HepG2 (cell line): ENCODE results near the gene GABBR2.

Experiments used
- CBX5 ChIP-seq: sonication (generic); formaldehyde crosslinking; IDR thresholded peaks from 2 replicates; pipeline ENCODE4 v1.4.0; 2020; ENCODE audit warnings: missing genetic modification reagents, borderline replicate concordance
- CEBPB ChIP-seq: IDR thresholded peaks from 2 replicates; pipeline ENCODE4 v1.6.1; 2011; ENCODE audit warnings: low read depth, low read length, improper control_type of control experiment, borderline replicate concordance

DNA sequence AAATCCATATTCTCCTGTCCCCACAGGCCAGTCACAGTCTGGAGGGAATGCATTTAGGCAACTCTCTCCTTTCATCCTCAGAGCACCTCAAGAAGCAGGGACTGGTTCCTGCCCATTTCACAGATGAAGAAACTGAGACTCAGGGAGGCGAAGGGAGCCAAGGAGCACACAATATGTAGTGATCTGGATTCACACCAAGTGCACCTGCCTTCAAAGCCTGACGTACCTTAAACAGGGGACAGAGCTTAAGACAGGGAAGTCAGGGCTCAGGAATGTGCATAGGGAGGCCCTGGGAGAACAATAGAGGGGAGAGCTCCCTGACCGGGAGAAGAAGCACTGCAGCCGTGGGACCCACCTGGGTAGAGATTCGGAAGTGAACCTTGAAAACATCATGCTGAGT, 83.0 kb downstream of the GABBR2 start:
- no peak for TF ChIP-seq CBX5 (CRISPR knock-in tag)
- TF ChIP-seq CEBPB, result no peak
